DLD1 (cell line): ENCODE results near the gene FMN2.
"Not testable (repeated sequence)": the region's sequence is repeated elsewhere in the genome, so short reads cannot be mapped to it uniquely, and the experiment has no call there.

ENCODE experiments used
- in situ Hi-C: cut with HindIII; loops from 2 replicates; pipeline ENCODE4 v1.10.0; 2017; ENCODE audit warnings: low sequenced_read_pairs

The FMN2 gene

DNA sequence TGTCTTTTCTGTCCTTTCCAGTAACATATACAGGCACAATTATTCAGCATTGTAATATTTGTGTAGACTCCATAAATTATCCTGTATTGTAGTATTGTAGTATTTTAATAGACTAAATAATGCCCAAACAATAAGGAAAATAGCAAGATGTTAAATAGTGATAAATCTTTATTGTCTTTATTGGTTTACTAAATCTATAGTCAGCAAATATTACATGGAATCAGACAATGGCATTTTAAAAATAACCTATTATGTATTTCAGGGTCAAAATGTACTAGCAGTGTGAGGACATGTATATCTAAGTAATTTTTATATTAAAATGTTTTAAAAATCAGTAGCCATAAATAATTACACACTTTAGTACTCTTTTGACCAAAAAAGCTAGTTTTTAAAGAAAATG, 317.9 kb downstream of the FMN2 start:
- in situ Hi-C loops, result no loop called here

DNA sequence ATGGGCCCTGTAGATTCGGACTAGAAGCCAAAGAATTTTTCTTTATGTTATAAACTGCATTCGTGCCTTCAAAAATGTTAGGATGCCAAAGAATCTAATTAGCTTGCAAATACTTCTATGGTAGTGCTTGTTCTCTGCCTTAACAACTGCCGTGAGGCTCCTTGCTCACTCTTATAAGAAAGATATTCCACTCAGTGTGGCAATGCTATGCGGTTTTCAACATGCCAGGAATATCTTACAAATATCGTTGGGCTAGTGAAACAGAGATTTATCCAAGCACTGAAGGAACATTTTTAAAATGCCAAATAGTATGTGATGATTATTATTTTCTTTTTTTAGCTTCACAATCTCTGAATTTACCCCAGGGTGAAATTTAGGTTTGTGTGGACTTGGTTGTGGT, 322.0 kb downstream of the FMN2 start:
- in situ Hi-C loops, result no loop called here

DNA sequence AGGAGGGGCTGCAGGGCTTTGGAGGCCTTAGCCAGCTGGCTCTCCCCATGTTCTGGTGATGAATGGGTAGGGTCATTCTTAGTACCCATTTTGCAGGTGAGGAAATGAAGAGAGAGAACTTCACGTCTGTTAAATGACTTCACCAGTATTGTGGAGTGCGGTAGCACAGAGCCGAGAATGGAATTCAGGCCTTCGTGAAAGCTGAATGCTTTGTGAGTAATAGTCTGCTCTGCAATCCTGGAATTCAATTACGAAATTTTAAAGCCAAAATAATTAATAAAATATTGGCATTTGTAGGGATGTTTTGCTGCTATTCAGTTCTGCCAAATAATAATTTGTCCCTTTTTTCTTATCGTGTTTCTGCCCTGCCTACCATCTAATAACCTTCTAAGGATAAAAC, 322.6 kb downstream of the FMN2 start:
- in situ Hi-C loops, result no loop called here

- in situ Hi-C loops, result not testable (repeated sequence)
Observed at GRCh38 chr1:240415011-240415410, 323.3 kb downstream of the FMN2 start.

DNA sequence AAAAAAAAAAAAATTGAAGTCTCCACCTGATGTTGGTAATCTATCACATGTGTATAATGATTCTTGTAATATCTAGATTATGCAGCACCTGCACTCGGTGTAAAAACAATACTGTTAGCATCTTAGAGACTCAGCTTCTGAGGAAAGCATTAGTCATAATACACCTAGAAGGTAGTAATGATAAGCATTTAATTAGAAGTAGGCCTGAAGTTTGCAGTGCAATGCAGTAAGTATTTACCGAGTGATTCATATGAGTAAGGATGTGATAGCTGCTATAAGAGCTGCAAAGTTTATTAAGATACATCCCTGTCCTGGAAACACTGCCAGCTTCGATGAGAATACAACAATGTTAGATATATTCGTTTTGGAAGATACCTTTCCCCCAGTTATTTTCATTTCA, 323.8 kb downstream of the FMN2 start:
- in situ Hi-C loops, result no loop called here

GRCh38 chr1:240417317-240417716, 325.6 kb downstream of the FMN2 start:
- in situ Hi-C loops, result no loop called here

- in situ Hi-C loops, result no loop called here
Observed at GRCh38 chr1:240420766-240421165, 329.1 kb downstream of the FMN2 start.

- in situ Hi-C loops, result no loop called here
Observed at GRCh38 chr1:240423246-240423924, 331.7 kb downstream of the FMN2 start.

GRCh38 chr1:240424740-240425464, 333.2 kb downstream of the FMN2 start:
- in situ Hi-C loops, result no loop called here

GRCh38 chr1:240426051-240426450, 334.4 kb downstream of the FMN2 start:
- in situ Hi-C loops, result no loop called here

GRCh38 chr1:240435996-240436566, 344.4 kb downstream of the FMN2 start:
- in situ Hi-C loops, result no loop called here

- in situ Hi-C loops, result no loop called here
Observed at GRCh38 chr1:240441669-240442068, 350.0 kb downstream of the FMN2 start.

DNA sequence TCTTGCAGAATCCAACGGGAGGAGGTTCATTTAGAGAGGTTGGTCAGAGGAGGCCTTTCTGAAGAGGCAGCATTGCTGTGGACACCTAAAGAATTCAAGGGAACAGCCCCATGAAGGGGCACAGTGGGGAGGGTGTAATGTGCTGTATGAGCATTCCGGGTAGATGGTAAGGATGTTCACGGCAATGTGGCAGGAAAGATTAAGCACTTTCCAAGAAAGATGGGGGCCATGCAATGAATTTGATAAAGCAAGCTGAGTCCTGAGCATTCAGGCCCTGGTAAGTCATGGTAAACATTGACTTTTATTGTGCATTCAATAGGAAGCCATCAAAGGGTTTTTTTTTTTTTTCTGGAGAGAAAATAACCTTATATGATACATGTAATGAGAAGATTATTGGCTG, 353.7 kb downstream of the FMN2 start:
- in situ Hi-C loops, result no loop called here

DNA sequence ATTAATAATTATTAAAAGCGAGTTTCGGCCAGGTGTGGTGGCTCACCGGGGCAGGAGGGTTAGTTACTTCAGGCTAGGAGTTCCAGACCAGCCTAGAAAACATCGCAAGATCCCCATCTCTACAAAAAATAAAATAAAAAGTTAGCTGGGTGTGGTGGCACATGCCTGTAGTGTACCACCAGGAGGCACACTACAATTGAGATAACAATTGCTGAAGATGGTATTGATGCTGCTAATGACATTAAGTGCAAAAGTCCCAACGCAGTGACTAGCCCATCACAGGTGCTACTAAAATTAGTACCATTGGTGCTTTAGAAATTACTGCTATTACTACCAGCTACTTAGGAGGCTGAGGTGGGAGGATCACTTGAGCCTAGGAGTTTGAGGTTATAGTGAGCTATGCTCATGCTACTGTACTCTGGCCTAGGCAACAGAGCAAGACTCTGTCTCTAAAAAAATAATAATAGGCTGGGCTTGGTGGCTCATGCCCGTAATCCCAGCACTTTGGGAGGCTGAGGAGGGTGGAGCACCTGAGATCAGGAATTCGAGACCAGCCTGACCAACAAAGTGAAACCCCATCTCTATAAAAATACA, 363.6 kb downstream of the FMN2 start:
- in situ Hi-C loops, result no loop called here

GRCh38 chr1:240457203-240457602, 365.5 kb downstream of the FMN2 start:
- in situ Hi-C loops, result no loop called here

- in situ Hi-C loops, result no loop called here
Observed at GRCh38 chr1:240462277-240462676, 370.6 kb downstream of the FMN2 start.

DNA sequence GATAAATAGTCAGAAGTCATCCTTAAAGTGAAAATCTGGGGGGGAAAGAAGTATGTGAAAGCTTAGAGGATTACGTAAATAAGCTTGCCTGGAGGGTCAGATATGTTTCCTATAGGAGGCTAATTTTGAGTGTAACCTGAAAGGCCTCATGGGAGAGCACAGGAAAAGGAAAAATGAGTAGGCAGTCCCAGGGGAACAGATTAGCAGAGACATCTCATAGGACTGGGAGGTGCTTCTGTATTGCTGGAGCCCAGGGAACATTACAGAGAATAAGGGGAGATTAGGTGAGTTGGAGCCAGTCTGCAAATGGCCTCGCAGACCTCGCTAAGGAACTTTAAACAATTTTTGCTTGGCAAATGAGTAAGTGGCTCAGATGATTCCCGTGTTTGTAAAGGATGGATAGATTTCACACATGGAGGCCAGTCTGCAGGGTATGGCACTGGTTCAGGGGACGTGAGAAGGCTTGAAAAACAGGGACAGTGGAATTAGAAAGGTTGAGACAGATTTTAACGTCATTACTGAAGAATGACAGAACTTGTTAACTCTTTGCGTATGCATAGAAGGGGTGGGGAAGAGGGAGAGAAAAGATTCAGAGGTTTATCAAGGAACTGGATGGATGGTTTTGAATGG, 371.2 kb downstream of the FMN2 start:
- in situ Hi-C loops, result no loop called here

DNA sequence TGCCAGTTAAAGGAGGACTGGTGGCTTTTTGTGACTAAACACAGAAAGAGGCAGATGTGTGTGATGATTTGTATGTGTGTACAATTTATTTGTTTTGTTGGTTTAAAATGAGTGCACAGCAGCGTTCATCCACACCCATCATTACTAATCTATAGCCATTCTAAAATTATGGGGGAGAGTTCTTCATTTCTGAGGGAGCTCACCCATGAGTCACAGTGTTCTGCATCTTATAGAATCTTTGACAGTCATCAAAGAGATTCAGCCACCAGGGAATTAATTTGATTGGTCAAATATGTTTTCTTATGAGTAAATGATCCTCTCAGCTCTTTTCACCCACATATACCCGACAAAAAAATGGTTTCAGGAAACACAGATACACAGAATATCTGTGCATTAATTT, 372.4 kb downstream of the FMN2 start:
- in situ Hi-C loops, result no loop called here

- in situ Hi-C loops, result no loop called here
Observed at GRCh38 chr1:240465531-240465940, 373.9 kb downstream of the FMN2 start.

- in situ Hi-C loops, result no loop called here
Observed at GRCh38 chr1:240466509-240466908, 374.8 kb downstream of the FMN2 start.

DNA sequence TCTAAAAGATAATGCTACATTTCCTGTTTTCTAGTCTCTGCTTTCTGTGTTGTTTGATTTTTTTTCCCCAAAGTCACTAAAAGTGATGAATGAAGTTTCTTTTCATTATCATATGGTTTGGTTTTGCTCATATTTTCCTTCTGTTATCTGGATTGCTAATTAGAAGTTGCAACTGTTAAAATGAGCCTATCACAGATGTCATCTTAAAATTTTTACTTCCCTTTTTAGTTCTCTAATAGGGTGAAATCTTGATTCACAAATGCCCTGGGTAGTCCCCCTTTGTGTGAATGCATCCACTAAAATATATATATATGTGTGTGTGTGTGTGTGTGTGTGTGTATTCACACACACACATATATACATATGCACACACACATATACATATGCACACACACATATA, 376.2 kb downstream of the FMN2 start:
- in situ Hi-C loops, result no loop called here
